HCT116 (cell line): ENCODE measurements around the gene TAS2R19. TPM values are rescaled to one million over a fixed set of nuclear protein-coding genes. Genes with fewer than 3 reads are reported as not detected.

Experiments
- ATF3 ChIP-seq: IDR thresholded peaks from 2 replicates; pipeline ENCODE4 v1.6.1; 2012
- CBX3 ChIP-seq: IDR thresholded peaks from 2 replicates; pipeline ENCODE4 v1.6.1; 2012; ENCODE audit warnings: low read depth
- CEBPB ChIP-seq: IDR thresholded peaks from 2 replicates; pipeline ENCODE4 v1.6.1; 2012; ENCODE audit warnings: low read depth
- CTCF ChIP-seq, 3 experiments: fragments of 200-600 bp in 1 of 3; sonication (generic) in 1 of 3; IDR thresholded peaks in 2 of 3; conservative IDR thresholded peaks in 1 of 3; 2 replicates each; pipeline ENCODE4 v1.5.1; 2012 to 2017; ENCODE audit warnings: low read depth in 2 of 3, low read length in 2 of 3, antibody characterized with exemption in 1 of 3, borderline replicate concordance in 1 of 3, control low read depth in 1 of 3, mild to moderate bottlenecking in 1 of 3, mixed read lengths in 1 of 3, mixed run types in 1 of 3, moderate library complexity in 1 of 3; ENCODE audit not compliant: insufficient read depth in 1 of 3
- EGR1 ChIP-seq: IDR thresholded peaks from 2 replicates; pipeline ENCODE4 v1.6.1; 2012; ENCODE audit warnings: low read depth
- ELF1 ChIP-seq: IDR thresholded peaks from 2 replicates; pipeline ENCODE4 v1.6.1; 2012; ENCODE audit warnings: low read depth, borderline replicate concordance
- JUND ChIP-seq: IDR thresholded peaks from 2 replicates; pipeline ENCODE4 v1.6.1; 2012
- MAX ChIP-seq: IDR thresholded peaks from 2 replicates; pipeline ENCODE4 v1.6.1; 2012
- POLR2AphosphoS5 ChIP-seq: IDR thresholded peaks from 2 replicates; pipeline ENCODE4 v1.6.1; 2011; ENCODE audit warnings: mild to moderate bottlenecking, low read depth, low read length, moderate library complexity
- REST ChIP-seq: IDR thresholded peaks from 2 replicates; pipeline ENCODE4 v1.6.1; 2012; ENCODE audit warnings: low read depth
- SP1 ChIP-seq: IDR thresholded peaks from 2 replicates; pipeline ENCODE4 v1.6.1; 2012; ENCODE audit warnings: low read depth
- TCF7L2 ChIP-seq: IDR thresholded peaks from 2 replicates; pipeline ENCODE4 v1.7.0; 2011; ENCODE audit warnings: borderline replicate concordance, inconsistent platforms; ENCODE audit not compliant: insufficient read depth, insufficient read length; ENCODE audit errors: extremely low read depth
- ZFX ChIP-seq: fragments of 450-650 bp; IDR thresholded peaks from 2 replicates; pipeline ENCODE4 v1.6.1; 2017
- ZNF274 ChIP-seq: fragments of 200-500 bp; sonication (Bioruptor generic); IDR thresholded peaks from 2 replicates; pipeline ENCODE4 v1.6.1; 2014; ENCODE audit warnings: mild to moderate bottlenecking, low read depth, low read length, inconsistent platforms
- total RNA-seq: library from RNA; stranded (reverse); gene quantifications from one replicate; pipeline ENCODE4 v1.2.1, GENCODE V29; 2021; ENCODE audit not compliant: unreplicated experiment

The TAS2R19 gene
- total RNA-seq, 1 experiment from 2014 or later: 1.6 TPM

- no peak for TF ChIP-seq REST
- no peak for TF ChIP-seq SP1
- TF ChIP-seq JUND: no peak
- no peak for TF ChIP-seq ATF3
- TF ChIP-seq POLR2AphosphoS5: no peak
- TF ChIP-seq TCF7L2: no peak
- no peak for TF ChIP-seq ELF1
- TF ChIP-seq ZNF274: no peak
- no peak for TF ChIP-seq EGR1
- no peak for TF ChIP-seq CBX3
- TF ChIP-seq ZFX: no peak
- no peak for TF ChIP-seq CTCF (IDR thresholded peaks at IDR 0.05 in 2 of 3, conservative IDR thresholded peaks at IDR 0.05 in 1 of 3; ENCODE audit: borderline replicate concordance in 1 of 3, insufficient read depth in 1 of 3, low read depth in 2 of 3, low read length in 2 of 3)
- TF ChIP-seq CEBPB: no peak
- no peak for TF ChIP-seq MAX
- TF ChIP-seq, all 23 proteins: peak for 0
Observed at GRCh38 chr12:11040162-11040561, 17.7 kb upstream of the TAS2R19 start (continued).
